Panc1 (cell line): ENCODE results near the gene TSTD2. TPM values are rescaled to one million over a fixed set of nuclear protein-coding genes. Genes with fewer than 3 reads are reported as not detected.

Source experiments
- ATAC-seq: fragments of 200-7000 bp; cut with Tn5 transposase; 2 replicates; pipeline ENCODE4 v1.9.1; 2020; ENCODE audit warnings: mild to moderate bottlenecking, moderate library complexity
- BruUV-seq: library from RNA; stranded (reverse); fragments of 400-500 nt; replicated peaks from 2 replicates; lab custom pipeline; 2021; lab: Mats Ljungman, UMichigan
- CTCF ChIA-PET: fragments of 300-600 bp; sonication (Branson Sonifier 250); formaldehyde crosslinking; loops from one replicate; lab custom pipeline; 2022; ENCODE audit warnings: antibody characterized with exemption; lab: Charles Lee
- POLR2A ChIA-PET: fragments of 300-600 bp; sonication (Branson Sonifier 250); formaldehyde crosslinking; loops from one replicate; lab custom pipeline; 2022; ENCODE audit warnings: antibody characterized with exemption; lab: Charles Lee
- DNase-seq: peaks from one replicate; pipeline ENCODE4 v3.0.0-alpha.2; 2010; ENCODE audit warnings: low read depth, low spot score
- H3K27ac ChIP-seq: 2 replicates; pipeline ENCODE4 v1.5.1; 2011; ENCODE audit warnings: mild to moderate bottlenecking, low read length, inconsistent platforms
- H3K27me3 ChIP-seq: fragments of 200-500 bp; sonication (Bioruptor generic); 2 replicates; pipeline ENCODE4 v1.6.0; 2014; ENCODE audit warnings: low read length, inconsistent platforms; ENCODE audit not compliant: control insufficient read depth, insufficient read depth
- H3K36me3 ChIP-seq: fragments of 200-500 bp; sonication (Bioruptor generic); 2 replicates; pipeline ENCODE4 v1.5.1; 2014; ENCODE audit warnings: inconsistent platforms, mild to moderate bottlenecking, low read length, moderate library complexity; ENCODE audit not compliant: control insufficient read depth, insufficient read depth
- H3K4me1 ChIP-seq: 2 replicates; pipeline ENCODE4 v1.5.1; 2011; ENCODE audit warnings: inconsistent platforms, mild to moderate bottlenecking, low read length, moderate library complexity; ENCODE audit not compliant: control insufficient read depth, insufficient read depth
- H3K4me3 ChIP-seq, 2 experiments: 2 replicates each; pipeline ENCODE4 v1.5.1; 2011 to 2012; ENCODE audit warnings: low read depth in 2 of 2, low read length in 2 of 2, mild to moderate bottlenecking in 2 of 2, inconsistent platforms in 1 of 2, moderate library complexity in 1 of 2
- H3K9me3 ChIP-seq: fragments of 200-500 bp; sonication (Bioruptor generic); 2 replicates; pipeline ENCODE4 v1.5.1; 2014; ENCODE audit warnings: low read depth, mild to moderate bottlenecking, inconsistent platforms, low read length, moderate library complexity; ENCODE audit not compliant: control insufficient read depth, insufficient read depth
- POLR2AphosphoS5 ChIP-seq: IDR thresholded peaks from 2 replicates; pipeline ENCODE4 v1.6.1; 2012; ENCODE audit warnings: mild to moderate bottlenecking, low read depth, low read length, moderate library complexity
- SIN3A ChIP-seq: IDR thresholded peaks from 2 replicates; pipeline ENCODE4 v1.6.1; 2012; ENCODE audit warnings: low read depth, mild to moderate bottlenecking, low read length, moderate library complexity, borderline replicate concordance; ENCODE audit not compliant: insufficient read depth
- TCF7L2 ChIP-seq: IDR thresholded peaks from 2 replicates; pipeline ENCODE4 v1.6.1; 2011; ENCODE audit warnings: mild to moderate bottlenecking, low read depth, low read length, inconsistent platforms
- in situ Hi-C: cut with HindIII; loops from 2 replicates; pipeline ENCODE4 v1.10.0; 2016; ENCODE audit warnings: low sequenced_read_pairs, low pct_unique_long_range_greater_than_20kb
- intact Hi-C: fragments of 100-400 bp; cut with micrococcal nuclease; formaldehyde crosslinking; loops from one replicate; pipeline ENCODE4 v1.10.0; 2022; ENCODE audit not compliant: unreplicated experiment
- total RNA-seq: library from RNA; stranded (reverse); gene quantifications from one replicate; pipeline ENCODE4 v1.2.1, GENCODE V29; 2021; ENCODE audit not compliant: unreplicated experiment
- TF ChIP-seq, protein P1 (sequence below), 2 experiments: IDR thresholded peaks; 2 replicates each; pipeline ENCODE4 v1.6.1; 2011 to 2012; ENCODE audit warnings: low read depth in 2 of 2, control low read depth in 1 of 2, low read length in 1 of 2, mild to moderate bottlenecking in 1 of 2, moderate library complexity in 1 of 2; ENCODE audit not compliant: insufficient read depth in 1 of 2
- TF ChIP-seq, protein P2 (sequence below): fragments of 450-650 bp; IDR thresholded peaks from 2 replicates; pipeline ENCODE4 v1.5.1; 2017; ENCODE audit warnings: mild to moderate bottlenecking

TSTD2 gene
- total RNA-seq, 1 experiment from 2014 or later = 10.1 TPM

DNA sequence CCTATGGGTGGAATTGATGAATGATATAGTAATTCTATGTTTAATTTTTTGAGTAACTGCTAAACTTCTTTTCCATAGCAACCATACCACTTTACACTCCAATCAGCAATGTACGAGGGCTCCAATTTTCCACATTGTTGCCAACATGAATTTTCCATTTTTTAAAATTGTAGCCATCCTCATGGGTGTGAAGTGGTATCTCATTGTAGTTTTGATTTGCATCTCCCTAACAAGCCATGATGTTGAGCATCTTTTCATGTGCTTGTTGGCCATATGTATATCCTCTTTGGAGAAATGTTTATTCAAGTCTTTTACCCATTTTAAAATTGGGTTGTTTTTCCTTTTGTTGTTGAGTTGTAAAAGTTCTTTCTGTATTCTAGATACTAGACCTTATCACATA, 82.8 kb downstream of the TSTD2 start:
- Histone ChIP-seq H3K36me3 (no peaks in the 10 kb centered on the region), H3K4me1 (no peaks in the 10 kb centered on the region), H3K27me3 (no peaks in the 10 kb centered on the region), H3K4me3 (no peak overlapping the region), H3K9me3 (no peaks in the 10 kb centered on the region), H3K27ac (no peak overlapping the region)
- no peak for ATAC-seq
- intact Hi-C loops = no loop called here
- BruUV-seq = no TSS peak
- ChIA-PET CTCF (no interaction called here), POLR2A (no interaction called here)
- DNase-seq = no peak
- in situ Hi-C loops = no loop called here
- no peak for TF ChIP-seq TCF7L2
- TF ChIP-seq, protein P1, sequence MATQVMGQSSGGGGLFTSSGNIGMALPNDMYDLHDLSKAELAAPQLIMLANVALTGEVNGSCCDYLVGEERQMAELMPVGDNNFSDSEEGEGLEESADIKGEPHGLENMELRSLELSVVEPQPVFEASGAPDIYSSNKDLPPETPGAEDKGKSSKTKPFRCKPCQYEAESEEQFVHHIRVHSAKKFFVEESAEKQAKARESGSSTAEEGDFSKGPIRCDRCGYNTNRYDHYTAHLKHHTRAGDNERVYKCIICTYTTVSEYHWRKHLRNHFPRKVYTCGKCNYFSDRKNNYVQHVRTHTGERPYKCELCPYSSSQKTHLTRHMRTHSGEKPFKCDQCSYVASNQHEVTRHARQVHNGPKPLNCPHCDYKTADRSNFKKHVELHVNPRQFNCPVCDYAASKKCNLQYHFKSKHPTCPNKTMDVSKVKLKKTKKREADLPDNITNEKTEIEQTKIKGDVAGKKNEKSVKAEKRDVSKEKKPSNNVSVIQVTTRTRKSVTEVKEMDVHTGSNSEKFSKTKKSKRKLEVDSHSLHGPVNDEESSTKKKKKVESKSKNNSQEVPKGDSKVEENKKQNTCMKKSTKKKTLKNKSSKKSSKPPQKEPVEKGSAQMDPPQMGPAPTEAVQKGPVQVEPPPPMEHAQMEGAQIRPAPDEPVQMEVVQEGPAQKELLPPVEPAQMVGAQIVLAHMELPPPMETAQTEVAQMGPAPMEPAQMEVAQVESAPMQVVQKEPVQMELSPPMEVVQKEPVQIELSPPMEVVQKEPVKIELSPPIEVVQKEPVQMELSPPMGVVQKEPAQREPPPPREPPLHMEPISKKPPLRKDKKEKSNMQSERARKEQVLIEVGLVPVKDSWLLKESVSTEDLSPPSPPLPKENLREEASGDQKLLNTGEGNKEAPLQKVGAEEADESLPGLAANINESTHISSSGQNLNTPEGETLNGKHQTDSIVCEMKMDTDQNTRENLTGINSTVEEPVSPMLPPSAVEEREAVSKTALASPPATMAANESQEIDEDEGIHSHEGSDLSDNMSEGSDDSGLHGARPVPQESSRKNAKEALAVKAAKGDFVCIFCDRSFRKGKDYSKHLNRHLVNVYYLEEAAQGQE (IDR thresholded peaks at IDR 0.05; ENCODE audit: insufficient read depth in 1 of 2, low read depth in 2 of 2, low read length in 1 of 2) = no peak
- TF ChIP-seq, protein P2, sequence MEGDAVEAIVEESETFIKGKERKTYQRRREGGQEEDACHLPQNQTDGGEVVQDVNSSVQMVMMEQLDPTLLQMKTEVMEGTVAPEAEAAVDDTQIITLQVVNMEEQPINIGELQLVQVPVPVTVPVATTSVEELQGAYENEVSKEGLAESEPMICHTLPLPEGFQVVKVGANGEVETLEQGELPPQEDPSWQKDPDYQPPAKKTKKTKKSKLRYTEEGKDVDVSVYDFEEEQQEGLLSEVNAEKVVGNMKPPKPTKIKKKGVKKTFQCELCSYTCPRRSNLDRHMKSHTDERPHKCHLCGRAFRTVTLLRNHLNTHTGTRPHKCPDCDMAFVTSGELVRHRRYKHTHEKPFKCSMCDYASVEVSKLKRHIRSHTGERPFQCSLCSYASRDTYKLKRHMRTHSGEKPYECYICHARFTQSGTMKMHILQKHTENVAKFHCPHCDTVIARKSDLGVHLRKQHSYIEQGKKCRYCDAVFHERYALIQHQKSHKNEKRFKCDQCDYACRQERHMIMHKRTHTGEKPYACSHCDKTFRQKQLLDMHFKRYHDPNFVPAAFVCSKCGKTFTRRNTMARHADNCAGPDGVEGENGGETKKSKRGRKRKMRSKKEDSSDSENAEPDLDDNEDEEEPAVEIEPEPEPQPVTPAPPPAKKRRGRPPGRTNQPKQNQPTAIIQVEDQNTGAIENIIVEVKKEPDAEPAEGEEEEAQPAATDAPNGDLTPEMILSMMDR = no peak
- no peak for TF ChIP-seq POLR2AphosphoS5
- no peak for TF ChIP-seq SIN3A

Other genes with a start within 250 kb of the TSTD2 start
- 10.6 TPM for gene TDRD7, start 221.3 kb downstream of the TSTD2 start, total RNA-seq
- gene TMOD1, start 131.7 kb downstream of the TSTD2 start, total RNA-seq = 1.4 TPM
- gene NCBP1, start 453 bp upstream of the TSTD2 start, total RNA-seq = 30.1 TPM
- gene XPA, start 64.0 kb upstream of the TSTD2 start, total RNA-seq = 7.1 TPM
- 0.82 TPM for gene FOXE1, start 219.9 kb upstream of the TSTD2 start, total RNA-seq